AG20443 (cell line): ENCODE measurements around the gene BTBD19.
A peak's percentile ranks its signal among the peaks of the same experiment; 100 is the strongest.
"Not testable (repeated sequence)": the region's sequence is repeated elsewhere in the genome, so short reads cannot be mapped to it uniquely, and the experiment has no call there.

ENCODE experiments used
- DNase-seq: peaks from one replicate; pipeline ENCODE4 v3.0.0; 2012; ENCODE audit warnings: low spot score, mixed read lengths

The BTBD19 gene

GRCh38 chr1:44828003-44828651 lies 19.8 kb downstream of the BTBD19 start:
- DNase-seq = no peak

- DNase-seq = no peak
These were observed 20.6 kb downstream of the BTBD19 start for GRCh38 chr1:44828841-44829440.

- no peak for DNase-seq
These were observed 21.4 kb downstream of the BTBD19 start for GRCh38 chr1:44829506-44830384.

- DNase-seq = peak; percentile 9
These were observed 22.6 kb downstream of the BTBD19 start for GRCh38 chr1:44830900-44831304.

GRCh38 chr1:44831516-44831915 lies 23.2 kb downstream of the BTBD19 start:
- no peak for DNase-seq

- DNase-seq = peak; percentile 7
These were observed 23.9 kb downstream of the BTBD19 start for GRCh38 chr1:44832056-44832705.

- no peak for DNase-seq
These were observed 26.0 kb downstream of the BTBD19 start for GRCh38 chr1:44834328-44834727.

- peak; percentile 84 for DNase-seq
These were observed 27.7 kb downstream of the BTBD19 start for GRCh38 chr1:44835738-44836675.

GRCh38 chr1:44838294-44838693 lies 30.0 kb downstream of the BTBD19 start:
- not testable (repeated sequence) for DNase-seq

- DNase-seq = no peak
These were observed 31.3 kb downstream of the BTBD19 start for GRCh38 chr1:44839576-44839975.

GRCh38 chr1:44842486-44842861 lies 34.2 kb downstream of the BTBD19 start:
- no peak for DNase-seq

- peak; percentile 91 for DNase-seq
These were observed 34.7 kb downstream of the BTBD19 start, which contains the start of gene PTCH2 for GRCh38 chr1:44842862-44843655. Gene PTCH2, minus strand, starts transcription at chr1:44843253. Its CDS starts 321 bp downstream, at chr1:44842932.

GRCh38 chr1:44846985-44847384 lies 38.7 kb downstream of the BTBD19 start:
- no peak for DNase-seq

GRCh38 chr1:44847845-44848244 lies 39.5 kb downstream of the BTBD19 start:
- DNase-seq = no peak

GRCh38 chr1:44848456-44849181 lies 40.3 kb downstream of the BTBD19 start:
- no peak for DNase-seq

- no peak for DNase-seq
These were observed 41.3 kb downstream of the BTBD19 start for GRCh38 chr1:44849575-44850132.

- DNase-seq = no peak
These were observed 43.0 kb downstream of the BTBD19 start for GRCh38 chr1:44851308-44851707.

GRCh38 chr1:44853201-44853600 lies 44.9 kb downstream of the BTBD19 start:
- no peak for DNase-seq

- DNase-seq = no peak
These were observed 46.6 kb downstream of the BTBD19 start for GRCh38 chr1:44854970-44855369.
